Activated CD8-positive, alpha-beta memory T cell treated with anti-CD3 and anti-CD28 coated beads, Interleukin-2, amount 50 U/mL, for 1 hour (primary cell): ENCODE results near the gene WDR31.
"Not testable (repeated sequence)": the region's sequence is repeated elsewhere in the genome, so short reads cannot be mapped to it uniquely, and the experiment has no call there.

Source experiments
- DNase-seq: peaks from one replicate; pipeline ENCODE4 v3.0.0-alpha.2; 2020; ENCODE audit errors: extremely low read depth

WDR31 gene

DNA sequence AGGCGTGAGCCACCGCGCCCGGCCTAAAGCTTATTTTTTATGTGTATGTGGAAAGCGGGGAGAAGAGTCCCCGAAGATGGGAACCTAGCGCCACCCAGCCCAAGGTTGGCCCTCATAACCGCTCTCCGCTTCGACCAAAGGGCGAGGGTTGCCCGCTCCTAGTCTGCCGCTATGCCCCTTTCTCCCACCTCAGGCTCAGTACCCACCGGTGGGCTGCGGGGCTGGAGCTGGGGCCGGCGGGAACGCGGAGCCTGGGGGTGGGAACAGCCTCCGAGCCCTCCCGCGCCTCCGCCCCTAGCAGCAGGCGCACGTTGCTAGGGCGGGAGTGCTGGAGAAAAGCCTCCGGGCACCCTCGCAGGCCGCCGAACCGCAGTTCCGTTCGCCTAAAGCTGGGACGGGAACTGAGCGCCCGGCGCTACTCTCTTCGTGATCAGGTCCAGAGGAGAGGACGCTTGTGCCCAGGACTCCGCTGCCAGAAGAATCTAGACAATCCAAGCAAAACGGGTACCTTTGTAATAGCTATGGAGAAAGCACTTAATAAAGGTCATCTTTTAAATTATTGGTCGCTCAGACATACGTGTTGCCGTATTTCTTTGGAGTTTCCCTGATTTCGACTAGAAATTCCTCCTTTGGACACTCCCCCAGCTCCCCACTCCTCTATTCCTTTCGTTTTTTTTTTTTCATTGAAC lies at the start of gene WDR31:
WDR31 (minus strand) TSS at position 265 of the 689 bp plus-strand sequence. CDS start 8,253 bp downstream, outside the sequence.
- peak; percentile 29 for DNase-seq

DNA sequence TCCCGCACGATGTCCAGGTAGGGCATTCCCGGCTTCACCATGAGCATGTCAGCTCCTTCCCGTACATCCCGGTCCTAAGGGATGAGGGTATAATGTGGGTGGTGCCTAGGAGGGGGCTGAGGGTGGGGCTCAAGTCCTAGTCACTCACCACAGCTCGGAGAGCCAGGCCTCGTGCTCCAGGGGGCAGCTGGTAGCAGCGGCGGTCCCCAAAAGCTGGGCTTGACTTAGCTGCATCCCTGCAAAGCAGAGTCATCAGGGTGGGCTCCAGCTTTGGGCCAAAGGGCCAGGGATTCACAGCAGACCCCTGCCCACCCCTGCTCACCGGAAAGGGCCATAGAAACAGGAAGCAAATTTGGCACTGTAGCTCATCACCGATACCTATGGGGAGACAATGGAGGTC lies 49.4 kb upstream of the WDR31 start:
- DNase-seq, result no peak

DNA sequence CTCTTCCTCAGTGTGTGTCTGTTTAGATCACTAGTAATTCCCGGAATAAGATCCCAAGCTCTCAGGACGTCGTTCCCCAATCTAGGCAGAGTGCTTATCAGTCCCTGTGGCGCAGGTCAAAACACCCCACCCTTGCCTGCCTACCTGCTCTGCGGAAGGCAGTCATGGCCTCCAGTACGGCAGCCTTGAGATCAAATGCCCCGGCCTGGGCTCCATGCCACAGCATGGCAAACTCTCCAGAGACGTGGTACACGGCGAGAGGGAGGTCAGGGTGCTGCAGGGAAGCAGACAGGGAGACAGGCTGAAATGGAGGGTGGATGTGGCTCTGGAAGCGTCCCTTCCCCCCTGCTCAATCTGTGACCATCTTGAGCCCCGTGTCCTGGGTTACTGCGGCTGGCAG lies 48.8 kb upstream of the WDR31 start:
- DNase-seq, result no peak

DNA sequence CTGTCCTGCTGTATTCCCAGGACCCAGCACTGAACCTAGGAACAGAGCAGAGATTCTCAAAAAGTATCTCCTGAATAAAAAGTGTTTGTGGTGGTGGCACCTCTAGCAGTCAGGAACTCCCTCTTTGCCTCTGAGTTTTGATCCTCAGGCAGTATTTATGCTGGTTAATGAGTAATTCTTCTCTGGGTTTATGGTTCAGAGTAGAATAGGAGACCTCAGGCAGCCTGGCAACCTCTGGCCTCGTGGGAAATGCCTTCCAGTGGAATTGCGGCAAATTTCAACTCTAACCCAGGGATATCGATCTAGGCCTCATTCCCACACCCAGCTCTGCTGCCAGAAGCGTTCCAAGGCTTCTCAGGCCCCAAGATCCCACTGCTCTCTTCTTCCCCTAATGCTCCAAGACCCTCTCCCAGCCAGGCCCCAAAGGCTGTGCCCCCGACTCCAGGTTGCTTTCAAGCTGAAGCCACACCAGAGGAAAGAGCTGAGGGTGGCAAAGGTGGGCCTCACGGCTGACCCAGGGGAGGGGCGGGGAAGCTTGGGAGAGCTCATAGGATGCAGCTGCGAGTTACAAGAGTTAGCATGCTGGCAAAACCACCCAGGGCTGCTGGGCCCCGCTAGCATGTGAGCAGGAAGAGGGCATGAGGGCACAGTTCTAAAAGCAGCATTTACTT lies 47.6 kb upstream of the WDR31 start:
- no peak for DNase-seq

DNA sequence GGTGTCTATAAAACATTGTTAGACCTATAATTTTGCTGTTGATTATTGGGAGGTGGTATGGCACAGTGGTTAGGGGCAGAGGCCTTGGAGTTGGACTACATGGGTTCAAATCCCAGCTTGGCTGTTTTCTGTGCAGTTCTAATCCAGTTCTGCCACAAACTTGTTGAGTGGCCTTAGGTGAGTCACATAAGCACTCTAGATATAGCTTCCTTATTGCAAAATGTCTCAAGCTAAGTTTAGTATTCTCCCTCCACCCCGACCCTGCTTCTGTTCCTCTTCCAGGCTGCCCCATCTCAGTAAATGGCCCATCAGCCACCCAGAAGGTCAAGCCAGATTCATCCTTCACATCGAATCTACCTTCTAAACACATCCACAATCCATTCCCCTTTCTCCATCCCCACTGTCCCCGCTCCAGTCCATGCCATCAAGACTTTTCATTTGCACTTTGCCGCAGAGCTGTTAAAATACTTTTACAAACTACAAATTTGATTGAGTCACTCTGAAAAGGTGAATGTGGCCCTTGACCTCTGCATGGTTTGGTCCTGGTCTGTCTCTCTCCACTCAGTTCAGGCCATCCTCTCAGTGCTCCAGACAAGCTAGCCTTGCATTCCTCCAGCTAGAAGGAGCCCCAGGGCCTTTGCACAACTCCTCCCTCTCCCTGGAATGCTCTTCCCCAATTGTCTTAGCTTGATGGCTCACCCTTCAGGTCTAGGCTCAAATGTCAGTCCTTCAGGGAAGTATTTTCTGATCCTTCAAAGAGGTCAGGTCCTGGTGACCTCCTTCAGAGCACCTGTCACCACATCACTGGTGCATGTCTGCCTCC lies 46.7 kb upstream of the WDR31 start:
- DNase-seq, result no peak

DNA sequence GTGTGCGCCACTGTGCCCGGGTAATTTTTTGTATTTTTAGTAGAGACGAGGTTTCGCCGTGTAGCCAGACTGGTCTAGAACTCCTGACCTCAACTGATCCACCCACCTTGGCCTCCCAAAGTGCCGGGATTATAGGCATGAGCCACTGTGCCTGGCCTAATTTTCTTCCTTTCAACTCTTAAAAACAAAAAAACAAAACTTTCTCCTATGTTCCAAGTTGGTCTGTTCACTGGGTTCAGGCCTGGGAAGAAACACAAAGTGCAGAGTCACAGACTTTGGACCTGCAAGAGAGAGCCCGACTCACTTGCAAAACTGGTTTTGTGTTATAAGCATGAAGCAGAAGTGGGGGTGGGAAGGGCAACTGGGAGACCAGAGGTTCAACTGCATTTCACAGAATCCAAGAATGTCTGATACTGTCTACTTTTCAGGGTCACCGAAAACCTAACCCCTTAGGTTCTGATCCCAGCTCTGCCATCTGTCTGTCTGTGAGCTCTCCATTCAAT lies 41.9 kb upstream of the WDR31 start:
- no peak for DNase-seq

DNA sequence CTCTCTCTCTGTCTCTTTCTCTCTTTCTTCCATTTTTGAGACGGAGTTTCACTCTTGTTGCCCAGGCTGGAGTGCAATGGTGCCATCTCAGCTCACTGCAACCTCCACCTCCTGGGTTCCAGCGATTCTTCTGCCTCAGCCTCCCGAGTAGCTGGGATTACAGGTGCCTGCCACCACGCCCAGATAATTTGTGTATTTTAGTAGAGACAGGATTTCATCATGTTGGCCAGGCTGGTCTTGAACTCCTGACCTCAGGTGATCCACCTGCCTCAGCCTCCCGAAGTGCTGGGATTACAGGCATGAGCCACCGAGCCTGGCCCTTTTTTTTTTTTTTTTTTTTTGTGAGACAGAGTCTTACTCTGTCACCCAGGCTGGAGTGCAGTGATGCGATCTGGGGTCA lies 41.4 kb upstream of the WDR31 start:
- not testable (repeated sequence) for DNase-seq

DNA sequence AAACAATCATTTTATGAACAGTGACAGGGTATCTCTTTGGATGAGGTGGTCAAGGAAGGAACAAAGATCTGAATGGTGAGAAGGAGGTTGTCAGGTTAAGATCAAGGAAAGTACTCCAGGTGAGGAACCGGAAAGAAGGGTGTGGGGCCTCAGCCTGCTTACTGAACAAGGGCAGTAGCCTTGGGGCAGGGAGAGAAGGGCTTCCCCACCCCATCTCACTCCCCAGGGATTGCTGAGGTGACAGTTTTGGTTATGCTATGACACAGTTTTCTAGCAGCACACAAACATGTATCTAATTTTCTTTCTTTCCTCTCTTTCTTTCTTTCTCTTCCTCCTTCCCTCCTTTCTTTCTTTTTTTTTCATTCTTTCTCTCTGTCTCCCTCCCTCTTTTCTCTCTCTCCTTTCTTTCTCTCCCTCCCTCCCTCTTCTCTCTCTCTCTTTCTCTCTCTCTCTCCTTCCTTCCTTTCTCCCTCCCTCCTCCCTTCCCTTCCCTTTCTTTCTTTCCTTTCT lies 40.8 kb upstream of the WDR31 start:
- no peak for DNase-seq

DNA sequence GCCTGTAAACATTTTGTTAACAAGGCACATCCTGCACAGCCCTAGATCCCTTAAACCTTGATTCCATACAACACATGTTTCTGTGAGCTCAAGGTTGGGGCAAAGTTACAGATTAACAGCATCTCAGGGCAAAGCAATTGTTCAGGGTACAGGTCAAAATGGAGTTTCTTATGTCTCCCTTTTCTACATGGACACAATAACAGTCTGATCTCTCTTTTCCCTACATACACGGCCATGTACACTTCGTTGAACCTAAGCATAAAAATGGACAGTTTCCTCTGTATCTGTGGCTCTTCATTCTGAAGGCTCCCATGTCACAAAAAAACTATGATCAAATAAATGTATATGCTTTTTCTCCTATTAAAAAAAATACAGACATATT lies 39.7 kb upstream of the WDR31 start:
- not testable (repeated sequence) for DNase-seq

DNA sequence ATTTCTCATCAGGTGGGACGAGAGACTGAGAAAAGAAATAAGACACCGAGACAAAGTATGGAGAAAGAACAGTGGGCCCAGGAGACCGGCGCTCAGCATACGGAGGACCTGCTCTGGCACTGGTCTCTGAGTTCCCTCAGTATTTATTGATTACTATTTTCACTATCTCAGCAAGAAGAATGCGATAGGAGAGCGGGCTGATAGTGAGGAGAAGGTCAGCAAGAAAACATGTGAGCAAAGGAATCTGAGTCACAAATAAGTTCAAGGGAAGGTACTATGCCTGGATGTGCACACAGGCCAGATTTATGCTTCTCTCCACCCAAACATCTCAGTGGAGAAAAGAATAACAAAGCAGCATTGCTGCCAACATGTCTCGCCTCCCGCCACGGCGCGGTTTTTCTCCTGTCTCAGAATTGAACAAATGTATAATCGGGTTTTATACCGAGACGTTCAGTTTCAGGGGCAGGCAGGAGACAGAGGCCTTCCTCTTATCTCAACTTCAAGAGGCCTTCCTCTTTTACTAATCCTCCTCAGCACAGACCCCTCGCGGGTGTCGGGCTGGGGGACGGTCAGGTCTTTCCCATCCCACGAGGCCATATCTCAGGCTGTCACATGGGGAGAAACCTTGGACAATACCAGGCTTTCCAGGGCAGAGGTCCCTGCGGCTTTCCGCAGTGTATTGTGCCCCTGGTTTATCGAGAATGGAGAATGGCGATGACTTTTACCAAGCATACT lies 39.2 kb upstream of the WDR31 start:
- not testable (repeated sequence) for DNase-seq

DNA sequence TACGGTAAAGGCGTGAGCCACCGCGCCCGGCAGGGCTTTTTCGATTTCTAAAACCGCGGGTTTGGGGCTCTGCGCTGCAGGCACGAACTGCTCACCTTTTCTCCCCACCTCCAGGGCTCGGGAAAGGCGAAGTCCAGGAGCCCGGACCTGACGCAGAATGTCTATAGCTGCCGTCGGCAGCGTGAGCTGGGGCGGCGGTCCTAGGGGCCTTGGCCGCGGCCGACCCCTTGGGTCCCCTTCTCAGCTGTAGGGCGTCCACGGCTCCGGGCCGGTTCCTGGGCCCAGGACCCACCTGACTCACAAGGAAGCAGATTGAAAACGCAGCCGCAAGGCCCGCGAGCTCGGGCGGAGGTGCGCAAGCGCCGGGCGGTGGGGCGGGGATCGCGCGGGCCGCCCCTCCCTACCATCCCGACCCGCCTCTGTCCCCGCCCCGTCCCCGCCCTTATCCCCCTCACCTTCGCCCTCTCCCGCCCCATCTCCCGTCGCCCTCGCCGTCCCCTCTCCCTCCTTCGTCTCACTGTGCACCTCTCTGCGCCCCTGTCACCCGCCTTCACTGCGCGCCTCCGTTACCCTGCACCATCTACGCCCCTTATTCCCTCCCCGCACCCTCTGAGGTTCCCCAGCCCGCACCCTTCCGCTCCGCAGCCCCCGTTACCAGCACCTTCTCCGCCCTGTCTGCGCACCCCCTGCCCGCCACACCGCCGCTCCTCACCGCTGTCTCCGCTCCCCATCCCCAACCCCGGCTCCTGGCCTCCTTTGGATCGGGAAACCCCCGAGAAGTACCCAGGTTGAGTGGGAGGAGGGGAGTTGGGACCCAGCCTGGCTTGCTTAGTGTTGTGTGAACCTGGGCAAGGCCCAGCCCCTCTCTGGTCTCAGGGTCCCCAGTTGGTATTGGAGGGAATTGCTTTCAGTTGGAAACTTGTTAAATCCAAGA lies 36.8 kb upstream of the WDR31 start, which contains the start of gene HDHD3:
HDHD3 (minus strand) TSS at position 353 of the 934 bp plus-strand sequence. CDS start 2,632 bp downstream, outside the sequence.
- DNase-seq, result peak; percentile 54

DNA sequence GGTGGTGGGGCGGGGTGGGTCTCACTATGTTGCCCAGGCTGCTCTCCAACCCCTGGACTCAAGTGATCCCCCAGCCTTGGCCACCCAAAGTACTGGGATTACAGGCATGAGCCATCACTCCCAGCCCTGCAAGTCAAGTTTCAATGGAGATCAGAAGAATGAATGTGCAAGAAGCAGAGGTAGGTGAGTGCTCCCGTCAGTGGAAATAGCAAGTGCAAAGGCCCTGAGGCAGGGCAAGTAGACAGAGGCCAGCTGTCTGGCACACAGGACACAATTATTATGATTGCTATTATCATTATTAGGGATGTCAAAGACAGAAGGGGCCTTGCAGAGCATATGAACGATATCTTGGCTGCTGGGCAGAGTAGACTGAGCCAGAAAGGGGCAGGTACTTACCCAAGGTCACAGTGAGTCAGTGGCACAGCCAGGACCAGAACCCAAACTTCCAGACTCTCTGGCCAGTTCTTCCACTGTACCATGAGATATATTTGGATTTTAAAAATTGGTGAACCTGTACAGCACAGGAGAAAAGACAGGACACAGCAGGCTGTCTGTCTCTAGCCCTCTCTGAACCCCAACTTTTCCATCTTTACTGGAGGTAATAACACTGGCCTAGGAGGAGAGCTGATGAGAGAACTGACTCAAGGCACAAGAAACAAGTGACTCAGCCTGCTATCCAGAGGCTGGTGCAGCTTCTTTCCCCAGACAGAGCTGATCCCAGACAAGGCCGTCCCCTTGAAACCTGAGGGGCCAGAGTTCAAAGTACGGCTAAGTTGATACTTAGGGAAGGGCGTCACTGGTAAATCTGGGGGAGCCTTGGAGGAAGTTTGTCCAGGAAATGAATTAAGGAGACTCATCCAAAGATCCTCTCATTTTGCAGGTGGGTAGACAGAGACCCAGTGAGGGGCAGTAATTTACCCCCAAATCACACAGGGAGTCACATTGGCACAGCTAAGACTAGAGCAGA lies 35.3 kb upstream of the WDR31 start:
- DNase-seq, result no peak

DNA sequence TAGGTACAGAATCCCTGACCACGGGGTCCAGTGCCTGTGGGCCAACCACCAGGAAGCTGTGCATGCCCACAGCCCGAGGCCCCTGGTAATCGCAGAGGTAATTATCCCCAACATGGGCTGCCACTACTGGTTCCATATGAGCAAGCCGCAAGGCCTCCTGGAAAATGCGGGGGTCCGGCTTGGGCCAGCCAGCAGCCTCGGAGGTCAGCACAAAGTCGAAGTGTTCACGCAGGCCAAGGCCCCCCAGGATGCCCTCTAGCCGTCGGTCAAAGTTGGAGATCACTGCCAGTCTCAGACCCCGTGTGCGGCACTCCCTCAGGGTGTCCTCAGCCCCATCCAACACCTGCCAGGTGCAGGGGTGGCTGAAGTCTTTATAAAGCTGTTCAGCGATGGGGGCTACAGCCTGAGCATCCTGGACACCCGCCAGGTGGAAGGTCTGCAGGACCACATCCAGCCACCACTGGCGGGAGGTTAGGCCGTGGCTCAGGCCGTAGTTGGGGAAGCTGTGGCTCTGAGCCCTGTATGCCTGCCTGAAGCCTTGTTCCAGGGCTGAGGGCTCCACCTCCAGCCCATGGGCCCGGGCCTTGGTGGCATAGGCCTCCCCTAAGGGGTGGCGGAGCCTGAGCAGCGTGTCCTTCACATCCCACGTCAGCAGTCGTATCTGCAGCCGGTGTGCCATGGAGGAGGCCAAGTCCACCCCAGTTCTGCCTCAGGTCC lies 33.8 kb upstream of the WDR31 start:
- DNase-seq, result no peak

DNA sequence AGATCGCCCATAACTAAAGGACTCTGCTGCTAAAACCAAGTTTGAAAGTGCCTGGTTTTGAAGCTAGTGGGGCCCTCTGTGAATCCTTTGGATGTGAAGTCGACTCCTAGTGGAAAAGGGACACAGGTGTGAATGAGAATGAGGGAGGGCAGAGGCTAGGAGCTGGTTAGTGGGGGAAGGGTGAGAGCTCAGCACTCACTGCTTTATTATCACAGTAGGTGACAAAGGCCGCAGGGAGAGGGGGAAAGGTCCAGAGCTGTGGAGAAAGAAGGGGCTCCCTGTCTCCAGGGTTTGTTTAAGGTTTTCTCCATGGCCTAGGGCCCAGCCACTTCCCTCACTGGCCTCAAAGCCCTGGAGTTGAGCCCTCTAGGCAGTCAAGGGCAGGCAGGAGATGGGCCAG lies 33.2 kb upstream of the WDR31 start:
- DNase-seq, result no peak

DNA sequence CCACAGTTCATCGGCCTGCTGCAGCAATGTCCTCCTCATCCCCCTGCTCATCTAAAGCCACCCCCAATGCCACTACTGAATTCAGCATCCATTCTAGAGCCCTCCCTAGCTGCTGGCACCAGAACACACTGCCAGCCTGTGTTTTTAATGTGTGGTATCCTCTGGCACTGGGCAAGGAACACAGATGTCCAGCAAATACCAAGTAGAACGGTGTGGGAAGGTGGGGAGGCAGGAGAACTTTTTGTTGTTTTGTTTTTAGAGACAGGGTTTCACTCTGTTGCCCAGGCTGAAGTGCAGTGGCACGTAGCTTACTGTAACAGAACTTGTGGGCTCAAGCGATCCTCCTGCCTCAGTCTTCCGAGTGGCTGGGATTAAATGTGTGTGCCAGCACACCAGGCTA lies 32.0 kb upstream of the WDR31 start:
- DNase-seq, result no peak

DNA sequence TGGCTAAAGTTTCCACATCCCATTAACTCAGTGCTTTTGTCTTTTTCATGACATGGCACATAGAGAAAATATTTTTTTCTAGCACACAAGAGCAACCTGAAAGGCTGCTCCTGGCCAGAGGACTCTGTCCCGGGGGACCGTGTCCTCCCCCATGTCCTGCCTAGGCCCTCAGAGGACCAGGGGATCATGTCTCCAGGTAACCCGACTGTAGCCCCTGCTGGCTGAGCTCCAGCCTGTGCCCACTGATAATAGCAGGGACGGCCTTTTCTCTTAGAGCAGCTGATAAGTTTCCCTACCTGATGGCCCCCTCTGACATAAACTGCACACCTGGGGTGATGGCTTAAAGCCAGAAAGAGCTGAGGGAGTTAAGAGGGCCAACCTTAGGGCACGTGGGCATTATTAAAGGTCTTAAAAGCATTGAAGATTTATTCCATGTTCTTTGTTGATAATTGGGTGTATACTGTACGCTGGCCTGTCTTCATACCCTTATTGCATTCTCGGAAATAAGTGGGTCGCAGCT lies 30.8 kb upstream of the WDR31 start:
- no peak for DNase-seq

DNA sequence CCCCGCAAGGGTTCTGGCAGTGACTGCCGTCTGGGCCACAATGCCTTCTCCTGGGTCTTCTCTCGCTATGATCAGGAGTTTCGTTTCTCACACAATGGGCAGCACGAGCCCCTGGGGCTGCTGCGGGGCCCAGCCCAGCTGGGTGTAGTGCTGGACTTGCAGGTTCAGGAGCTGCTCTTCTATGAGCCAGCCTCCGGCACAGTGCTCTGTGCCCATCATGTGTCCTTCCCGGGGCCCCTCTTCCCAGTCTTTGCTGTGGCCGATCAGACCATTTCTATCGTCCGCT lies 29.7 kb upstream of the WDR31 start:
- no peak for DNase-seq
